ENCODE measurements around the gene MPRIP.

Gene MPRIP

GRCh38 chr17:17087424-17088015 is 45.3 kb downstream of the MPRIP start:
- TF ChIP-seq CTCF (IDR thresholded peaks at IDR 0.05; ENCODE audit: low read depth, low read length), result no peak
- DNase-seq (ENCODE audit: extremely low read depth, low read depth), result no peak

GRCh38 chr17:17088086-17088485 is 45.8 kb downstream of the MPRIP start:
- TF ChIP-seq CTCF (IDR thresholded peaks at IDR 0.05; ENCODE audit: low read depth, low read length), result no peak
- no peak for DNase-seq (ENCODE audit: extremely low read depth, low read depth)

- DNase-seq (ENCODE audit: extremely low read depth, low read depth), result no peak
Observed at GRCh38 chr17:17088541-17089525, 46.6 kb downstream of the MPRIP start.

GRCh38 chr17:17089796-17090641 is 47.8 kb downstream of the MPRIP start:
- no peak for TF ChIP-seq CTCF (IDR thresholded peaks at IDR 0.05; ENCODE audit: low read depth, low read length)
- DNase-seq (ENCODE audit: extremely low read depth, low read depth), result no peak

More at GRCh38 chr17:17088541-17089525, 46.6 kb downstream of the MPRIP start:
- no peak for TF ChIP-seq CTCF (IDR thresholded peaks at IDR 0.05; ENCODE audit: low read depth, low read length)

GRCh38 chr17:17090642-17091103 is 48.4 kb downstream of the MPRIP start:
- TF ChIP-seq CTCF (IDR thresholded peaks at IDR 0.05; ENCODE audit: low read depth, low read length), result no peak
- no peak for DNase-seq (ENCODE audit: extremely low read depth, low read depth)

- no peak for TF ChIP-seq CTCF (IDR thresholded peaks at IDR 0.05; ENCODE audit: low read depth, low read length)
- DNase-seq (ENCODE audit: extremely low read depth, low read depth), result no peak
Observed at GRCh38 chr17:17091276-17091675, 49.0 kb downstream of the MPRIP start.

All from AG09319 (cell line).